ENCODE results near the gene TCERG1L.
"Not testable (repeated sequence)": the region's sequence is repeated elsewhere in the genome, so short reads cannot be mapped to it uniquely, and the experiment has no call there.

The TCERG1L gene

DNA sequence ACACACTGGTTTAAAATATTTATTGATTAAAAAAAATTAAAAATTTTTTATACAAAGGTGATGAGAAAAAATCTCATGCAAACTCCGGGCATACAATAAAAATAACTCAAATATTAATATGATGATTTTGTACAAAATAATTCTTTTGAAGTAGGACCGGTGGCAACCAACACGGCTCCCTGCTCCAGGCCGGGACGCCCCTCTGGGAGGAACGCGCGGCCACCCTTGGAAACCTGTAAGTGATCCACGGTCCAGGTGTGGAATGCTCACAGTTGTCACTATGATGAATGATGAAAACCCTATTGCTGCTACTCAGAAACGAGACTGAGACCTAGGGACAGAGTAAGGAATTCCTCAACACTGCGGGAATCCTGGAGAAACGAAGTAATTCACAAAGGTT lies 219.1 kb downstream of the TCERG1L start:
- no peak for DNase-seq

DNA sequence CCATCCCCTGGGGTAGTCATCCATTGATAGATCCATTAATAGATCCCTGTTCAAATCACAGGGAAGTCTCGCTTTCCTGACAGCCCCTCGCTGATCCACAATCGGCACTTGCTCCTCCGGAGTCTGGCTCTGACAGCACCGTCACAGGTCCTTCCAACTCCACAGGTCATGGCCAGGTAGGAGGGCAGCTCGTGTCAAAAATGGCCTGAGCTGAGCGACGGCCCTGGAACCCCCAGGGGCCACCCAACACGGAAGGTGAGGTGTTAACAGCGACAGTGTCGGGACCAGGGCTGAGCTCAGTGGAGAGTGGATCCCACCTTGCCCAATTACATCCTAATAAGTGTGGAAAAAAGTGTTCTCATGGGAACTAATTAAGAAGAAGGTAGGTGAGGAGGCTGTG lies 219.8 kb downstream of the TCERG1L start:
- no peak for DNase-seq

DNA sequence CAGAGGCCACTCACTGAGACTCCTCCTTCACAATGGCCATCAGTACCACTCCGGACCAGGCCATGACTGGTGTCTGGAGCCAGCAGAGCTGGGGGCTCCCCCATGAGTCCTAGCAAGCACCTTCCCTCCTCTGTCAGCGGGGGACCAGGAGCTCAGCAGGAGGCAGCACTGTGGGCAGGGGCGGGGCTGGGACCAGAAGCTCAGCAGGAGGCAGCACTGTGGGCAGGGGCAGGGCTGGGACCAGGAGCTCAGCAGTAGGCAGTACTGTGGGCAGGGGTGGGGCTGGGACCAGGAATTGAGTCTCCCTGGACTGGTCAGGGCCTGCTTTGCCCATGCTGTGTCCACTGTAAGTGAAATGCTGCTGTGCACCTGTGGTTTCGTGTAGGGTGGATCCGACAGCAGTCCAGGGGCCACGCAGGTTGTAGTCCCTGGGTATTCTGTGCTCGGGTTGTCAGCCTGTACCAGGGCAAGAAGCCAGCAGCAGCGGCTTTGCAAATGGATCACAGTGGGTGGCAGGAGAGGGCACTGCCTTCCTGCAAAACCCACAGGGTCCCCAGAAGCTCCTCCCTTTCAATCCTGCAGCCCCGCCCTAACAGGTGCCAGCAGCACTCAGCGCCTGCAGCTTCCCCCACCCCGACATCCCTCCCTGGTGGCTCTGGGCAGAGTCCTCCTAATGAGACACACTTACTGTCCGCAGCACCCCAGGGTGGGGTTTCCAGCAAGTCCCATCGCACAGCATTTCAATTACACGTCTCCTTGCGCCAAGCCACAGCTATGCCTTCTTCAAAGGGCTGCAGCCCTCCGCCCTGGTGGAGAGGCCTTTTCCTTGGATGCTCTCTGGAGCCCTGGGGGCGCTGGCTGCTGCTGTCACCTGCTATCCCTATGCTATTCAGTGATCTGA lies 220.5 kb downstream of the TCERG1L start:
- no peak for DNase-seq

DNA sequence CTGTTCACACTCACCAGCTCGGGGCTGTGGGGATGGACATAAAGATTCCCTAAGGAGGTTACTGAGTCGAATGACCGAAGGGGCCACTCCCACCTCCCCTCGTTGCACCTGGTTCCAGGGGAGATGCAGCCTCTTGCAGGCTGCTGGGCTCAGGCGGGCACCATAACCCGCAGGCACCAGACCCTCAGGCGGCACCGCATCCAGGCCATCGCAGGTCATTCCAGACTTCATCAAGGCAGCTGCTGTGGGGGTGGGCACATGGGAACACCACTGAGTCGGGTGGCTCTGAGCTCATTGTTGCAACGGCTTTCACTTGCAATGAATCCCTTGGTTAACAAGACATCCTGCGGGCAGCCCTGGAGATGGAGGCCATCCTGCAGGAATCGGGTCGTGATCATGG lies 221.7 kb downstream of the TCERG1L start:
- no peak for DNase-seq

DNA sequence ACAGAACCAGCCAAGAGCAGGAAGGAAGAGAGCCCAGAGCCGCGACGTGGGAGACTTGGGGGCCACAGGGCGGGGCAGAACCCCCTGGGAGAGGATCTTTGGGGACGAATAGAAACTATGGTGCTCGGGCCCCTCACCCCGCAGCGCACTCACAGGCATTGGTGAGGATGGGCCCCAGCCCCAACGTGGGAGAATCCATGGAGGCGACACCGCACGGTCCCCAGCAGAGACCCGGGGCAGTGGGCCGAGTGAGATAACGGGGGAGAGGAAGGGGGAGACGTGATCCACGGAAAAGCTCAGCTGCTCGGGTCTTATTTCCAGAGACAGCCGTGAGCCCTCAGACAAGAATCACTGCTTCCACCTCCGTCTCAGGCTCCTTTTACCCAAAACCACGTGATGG lies 222.4 kb downstream of the TCERG1L start:
- no peak for DNase-seq

DNA sequence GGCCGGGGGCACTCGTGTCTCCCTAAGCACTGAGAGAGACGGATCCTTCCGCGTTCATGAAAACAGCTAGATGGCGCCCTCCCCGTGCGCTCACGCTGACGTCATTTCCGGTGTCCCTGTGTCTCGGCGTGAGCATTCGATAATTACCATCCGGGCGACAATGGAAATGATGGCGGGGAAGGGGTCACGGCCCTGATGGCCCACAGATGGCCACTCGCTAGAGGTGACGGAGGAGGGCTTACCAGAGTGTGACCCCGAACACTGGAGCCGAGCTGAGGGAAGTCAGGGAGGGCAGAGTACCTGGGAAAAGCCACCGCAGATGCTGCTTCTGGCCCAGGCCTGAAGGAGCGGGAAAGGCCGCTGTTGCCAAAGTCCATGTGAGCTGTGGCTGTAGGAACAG lies 222.9 kb downstream of the TCERG1L start:
- DNase-seq: no peak

DNA sequence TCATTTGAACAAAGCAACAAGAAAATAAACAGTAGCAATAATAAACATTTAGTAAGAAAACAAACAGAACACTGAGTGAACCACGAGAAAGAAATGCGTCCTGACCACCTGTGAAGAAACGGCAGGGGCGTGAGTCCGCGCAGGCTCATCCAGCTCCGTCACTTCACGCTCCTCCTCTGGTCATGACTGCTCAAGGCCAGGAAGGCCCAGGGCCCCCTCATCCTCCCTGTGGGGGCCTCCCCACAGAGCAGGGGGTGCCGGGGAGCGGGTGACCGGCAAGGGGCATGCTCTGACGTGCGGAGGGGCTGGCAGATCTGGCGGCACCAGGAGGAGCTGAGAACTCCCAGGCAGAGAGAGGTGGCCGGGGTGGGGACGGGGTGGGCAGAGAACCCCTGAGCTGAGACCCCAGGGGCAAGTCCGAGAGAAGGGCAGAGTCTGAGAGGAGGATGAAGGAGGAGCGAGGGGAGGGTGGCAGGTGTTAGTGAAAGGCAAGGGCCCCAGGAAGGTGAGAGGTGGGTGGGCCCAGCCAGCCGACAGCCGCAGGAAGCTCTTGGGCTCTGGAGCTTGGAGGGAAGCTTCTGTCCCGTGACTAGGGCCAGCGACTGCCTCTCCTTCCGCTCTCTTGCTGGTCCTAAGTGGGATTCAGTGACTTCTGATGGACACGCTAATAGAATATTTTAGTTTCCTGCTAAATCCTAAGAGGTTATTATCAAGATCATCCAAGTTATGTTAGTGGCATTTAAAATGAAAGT lies 223.9 kb downstream of the TCERG1L start:
- no peak for DNase-seq

DNA sequence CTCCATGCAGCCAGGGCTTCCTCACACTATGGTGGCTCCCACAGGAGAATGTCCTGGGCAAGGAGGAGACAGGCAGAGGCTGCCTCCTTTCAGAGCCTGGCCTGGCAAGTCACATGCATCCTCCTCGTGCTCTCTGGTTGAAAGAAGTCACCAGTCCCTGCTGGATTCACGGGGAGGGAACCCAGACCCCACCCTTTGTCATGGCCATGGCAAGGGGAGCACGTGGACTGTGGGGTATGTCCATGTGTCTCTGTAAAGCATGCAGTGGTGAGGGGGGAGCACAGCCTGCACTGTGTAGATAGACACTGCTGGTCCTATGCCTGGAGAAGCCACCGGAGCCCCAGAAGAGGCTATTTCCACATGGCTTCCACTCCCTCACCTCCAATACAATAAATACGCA lies 225.0 kb downstream of the TCERG1L start:
- DNase-seq: no peak

DNA sequence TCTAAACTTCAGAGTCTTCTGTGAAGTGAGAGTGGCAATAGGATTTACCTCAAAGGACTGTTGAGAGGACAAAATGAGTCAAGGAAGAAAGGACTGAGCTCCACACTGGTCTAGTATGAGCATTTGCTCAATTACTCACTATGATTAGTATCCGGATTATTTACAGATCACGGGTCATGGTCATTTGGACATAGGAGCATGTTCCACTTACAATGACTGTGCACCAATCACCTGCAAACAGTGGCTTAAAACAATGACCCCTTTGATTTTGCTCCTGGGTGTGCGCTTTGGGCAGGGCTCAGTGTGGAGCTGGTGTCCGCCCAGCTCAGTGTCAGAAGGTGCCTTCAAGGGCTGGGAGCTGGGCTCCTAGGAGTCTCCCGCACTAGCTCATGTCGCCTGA lies 225.4 kb downstream of the TCERG1L start:
- DNase-seq: no peak

DNA sequence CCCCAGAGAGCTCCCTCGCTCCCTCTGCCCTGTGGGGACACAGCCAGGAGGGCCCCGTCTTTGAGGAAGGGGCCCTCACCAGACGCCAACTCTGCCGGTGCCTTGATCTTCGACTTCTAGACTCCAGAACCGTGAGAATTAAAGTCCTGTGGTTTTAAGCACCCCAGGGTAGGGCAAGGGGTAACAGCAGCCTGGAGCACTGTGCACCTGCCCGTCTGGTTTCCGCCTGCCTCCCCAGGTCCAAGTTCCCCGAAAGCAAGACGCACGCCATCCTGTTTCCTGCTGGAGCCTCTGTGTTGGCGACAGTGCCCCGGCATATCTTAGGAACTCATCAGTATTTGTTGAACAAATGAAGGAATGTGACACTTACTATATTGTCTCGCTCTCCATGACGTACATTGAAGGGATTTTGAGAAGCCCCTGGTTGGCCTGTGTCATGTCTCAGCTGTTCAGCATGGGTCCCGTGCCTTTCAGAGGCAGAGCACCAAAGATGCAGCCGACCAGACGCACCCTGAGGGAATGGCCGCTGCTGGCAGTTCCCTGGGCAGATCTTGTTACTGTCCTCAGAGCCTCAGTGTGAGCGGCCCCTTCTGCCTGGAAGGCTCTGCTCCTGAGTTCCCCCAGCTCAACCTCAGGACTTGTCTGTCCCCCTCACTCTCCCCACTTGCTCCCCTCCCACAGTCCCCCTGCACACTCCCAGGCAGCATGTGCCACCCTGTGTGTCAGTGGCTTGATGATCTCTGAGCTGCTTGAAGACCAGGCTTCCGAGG lies 226.2 kb downstream of the TCERG1L start:
- no peak for DNase-seq

DNA sequence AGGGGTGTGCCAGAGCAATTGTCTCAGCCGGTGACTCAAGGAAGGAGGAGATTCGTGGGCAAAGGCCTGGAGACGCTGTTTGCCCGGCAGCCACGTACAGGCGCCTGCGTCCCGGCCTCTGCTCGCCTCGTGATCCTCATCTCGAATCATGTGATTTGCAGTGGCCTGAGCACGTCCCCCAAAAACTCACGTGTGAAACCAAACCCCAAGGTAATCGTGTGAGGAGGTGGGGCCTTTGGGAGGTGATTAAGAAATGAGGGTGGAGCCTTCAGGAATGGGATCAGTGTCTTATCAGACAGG lies 226.8 kb downstream of the TCERG1L start:
- no peak for DNase-seq

DNA sequence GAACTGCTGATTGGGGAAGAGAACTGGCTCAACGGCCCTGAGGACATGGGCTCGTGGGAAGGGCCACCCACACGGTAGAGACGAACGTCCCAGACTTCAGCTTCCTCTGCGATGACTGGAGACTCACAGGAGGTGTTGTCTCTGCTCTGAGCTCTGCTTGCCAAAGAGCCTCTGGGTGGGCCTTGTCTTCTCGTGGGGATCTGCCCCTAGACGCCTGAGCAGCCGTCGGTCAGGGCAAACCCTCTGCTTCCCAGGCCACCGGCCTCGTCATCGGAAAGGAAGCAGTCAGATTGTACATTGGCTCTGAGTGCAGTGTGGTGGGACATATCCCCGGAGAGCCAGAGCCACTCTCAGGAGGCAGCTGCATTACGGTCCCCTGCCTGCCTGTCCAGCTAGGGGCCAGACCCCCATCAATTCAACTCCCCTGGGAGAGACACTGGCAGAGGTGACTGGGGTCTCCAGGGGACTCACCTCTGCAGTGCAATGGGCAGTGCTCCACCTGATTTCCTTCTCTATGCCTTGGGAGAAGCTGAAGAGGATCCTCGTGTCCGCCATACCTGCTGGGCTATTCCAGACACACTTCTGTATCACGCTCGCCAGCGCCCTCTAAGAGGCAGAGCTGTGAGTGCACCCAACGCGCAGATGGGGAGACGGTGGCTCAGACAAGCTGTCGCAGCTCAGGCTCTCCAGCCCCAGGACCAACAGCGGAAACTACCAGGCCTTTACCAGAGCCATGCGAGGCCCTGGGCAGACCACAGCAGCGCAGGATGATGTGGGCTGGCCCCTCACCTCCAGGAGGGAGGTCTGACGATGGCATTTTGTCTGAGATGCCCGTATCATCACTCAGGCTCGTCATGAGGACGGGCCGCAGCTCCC lies 227.4 kb downstream of the TCERG1L start:
- no peak for DNase-seq

DNA sequence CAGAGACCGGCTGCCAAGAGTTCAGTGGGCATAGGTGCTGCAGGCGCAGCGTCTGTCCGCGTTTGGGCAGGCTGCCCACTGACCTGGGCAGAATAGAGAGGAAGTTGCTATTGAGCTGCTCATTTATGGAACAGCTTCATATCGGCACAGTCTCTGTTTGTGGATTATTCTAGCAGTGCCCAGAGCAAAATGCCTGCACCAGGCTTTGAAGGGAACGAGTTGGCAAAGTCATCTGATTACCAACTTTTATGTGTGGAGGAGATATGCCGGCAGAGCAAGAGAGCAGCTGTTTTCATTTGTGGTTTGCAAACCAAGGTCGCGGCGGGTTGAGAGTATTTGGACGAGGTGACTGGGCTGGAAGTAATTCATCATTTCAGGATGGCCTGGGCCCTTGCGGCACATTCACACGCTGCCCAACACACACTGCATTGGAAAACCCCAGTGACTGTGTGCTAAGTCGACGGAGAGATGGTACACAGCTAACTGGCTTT lies 228.5 kb downstream of the TCERG1L start:
- DNase-seq: no peak

DNA sequence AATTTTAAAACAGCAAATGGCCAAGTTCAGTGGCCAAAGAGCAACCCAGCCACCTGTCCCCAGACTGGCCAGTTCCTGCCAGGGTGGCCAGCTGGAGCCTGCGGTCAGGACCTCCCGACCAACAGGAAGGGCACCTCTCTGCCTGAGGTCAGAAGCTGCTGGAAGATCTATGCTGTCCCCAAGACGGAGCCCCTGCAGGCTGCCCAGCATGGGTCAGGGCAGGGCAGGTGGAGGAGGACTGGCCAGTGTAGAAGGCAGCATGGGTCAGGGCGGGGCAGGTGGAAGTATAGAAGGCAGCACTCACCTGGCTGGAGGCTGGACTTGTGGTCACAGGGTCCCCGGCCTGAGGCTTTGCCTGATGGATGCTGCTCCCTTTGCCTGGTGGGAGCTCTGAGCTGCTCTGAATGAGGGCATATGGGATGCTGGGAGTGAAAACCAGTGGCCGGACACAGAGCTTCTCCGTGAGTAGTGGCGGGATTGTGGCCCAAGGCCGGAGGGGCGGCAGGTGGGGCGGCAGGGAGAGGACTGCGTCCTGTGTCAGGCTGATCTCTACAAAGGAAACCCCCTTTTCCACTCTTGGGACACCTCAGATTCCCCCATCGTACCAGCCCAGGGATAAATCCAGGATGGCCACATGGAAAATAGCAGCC lies 229.2 kb downstream of the TCERG1L start:
- no peak for DNase-seq

DNA sequence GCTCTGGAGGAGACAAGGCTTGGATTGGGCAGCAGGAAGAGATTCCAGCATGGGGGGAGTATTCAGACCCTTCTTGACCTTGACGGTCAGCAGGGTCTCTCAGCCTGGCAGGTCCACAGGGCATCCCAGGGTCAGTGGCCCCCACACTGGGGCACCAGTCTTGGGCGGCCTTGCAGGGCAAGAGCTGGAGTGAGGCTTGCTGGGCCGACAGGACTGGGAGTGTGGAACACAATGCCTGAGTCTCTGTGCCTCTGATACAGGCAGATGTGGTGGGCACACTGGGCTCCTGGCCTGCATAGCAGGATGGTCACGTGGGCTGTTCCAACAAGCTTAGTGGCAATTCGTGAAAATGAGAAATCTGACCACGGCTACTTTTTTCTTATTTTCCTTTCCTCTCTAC lies 229.7 kb downstream of the TCERG1L start:
- DNase-seq: no peak

DNA sequence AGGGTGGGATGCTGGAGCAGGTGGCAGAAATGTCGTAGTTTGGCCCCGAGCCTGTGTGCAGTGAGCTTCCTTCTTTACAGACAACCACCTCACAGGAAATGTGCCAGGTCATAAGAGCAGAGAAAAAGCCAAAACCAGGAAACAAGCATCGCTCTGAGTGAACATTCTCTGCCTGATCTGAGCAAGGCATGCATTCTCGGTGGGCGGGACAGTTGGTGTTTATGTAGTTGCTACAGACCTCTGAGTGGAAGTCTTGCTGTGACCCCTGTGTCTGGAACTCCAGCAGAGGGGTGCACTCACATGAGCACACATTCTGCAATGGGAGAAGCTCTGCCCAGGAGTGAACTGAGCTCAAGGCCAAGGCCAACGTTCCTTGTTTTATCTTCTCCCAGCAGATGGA lies 230.1 kb downstream of the TCERG1L start:
- DNase-seq: peak; percentile 4

DNA sequence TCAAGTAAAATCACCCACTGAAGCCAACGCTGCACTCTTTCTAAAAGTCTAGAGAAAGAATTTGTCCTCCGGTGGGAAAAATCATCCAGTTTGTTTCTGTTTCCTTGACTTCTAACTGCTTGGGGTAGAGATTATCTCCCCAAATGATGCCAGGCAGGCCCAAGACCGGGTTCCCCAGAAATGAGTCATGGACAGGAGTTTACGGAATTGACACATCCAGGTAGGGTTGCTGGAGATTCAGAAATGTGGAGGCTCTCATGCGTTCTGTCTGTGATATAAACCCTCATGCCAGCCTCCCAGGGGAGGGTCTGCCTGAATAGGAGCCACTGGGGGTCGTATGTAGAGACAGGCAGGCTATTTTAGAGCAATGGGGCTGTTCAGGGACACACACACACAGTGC lies 230.9 kb downstream of the TCERG1L start:
- no peak for DNase-seq

DNA sequence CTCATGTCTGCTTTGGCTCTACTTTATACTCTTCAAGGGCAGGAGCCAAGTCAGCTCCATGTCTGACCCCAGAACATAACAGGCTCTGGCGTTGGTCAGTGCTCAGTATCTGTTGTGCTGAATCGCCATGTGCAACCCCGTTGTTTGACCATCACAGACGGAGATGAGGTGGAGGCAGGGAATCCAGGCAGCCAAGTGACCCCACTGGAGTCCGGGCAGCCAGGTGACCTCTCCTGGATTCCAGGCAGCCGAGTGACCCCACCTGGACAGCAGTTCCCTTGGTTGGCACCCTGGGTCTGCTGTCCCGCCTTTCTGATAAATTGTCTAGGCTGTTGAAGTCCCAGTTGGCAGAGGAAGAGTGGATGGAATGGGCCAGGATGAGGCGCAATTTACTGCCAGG lies 232.2 kb downstream of the TCERG1L start:
- no peak for DNase-seq

DNA sequence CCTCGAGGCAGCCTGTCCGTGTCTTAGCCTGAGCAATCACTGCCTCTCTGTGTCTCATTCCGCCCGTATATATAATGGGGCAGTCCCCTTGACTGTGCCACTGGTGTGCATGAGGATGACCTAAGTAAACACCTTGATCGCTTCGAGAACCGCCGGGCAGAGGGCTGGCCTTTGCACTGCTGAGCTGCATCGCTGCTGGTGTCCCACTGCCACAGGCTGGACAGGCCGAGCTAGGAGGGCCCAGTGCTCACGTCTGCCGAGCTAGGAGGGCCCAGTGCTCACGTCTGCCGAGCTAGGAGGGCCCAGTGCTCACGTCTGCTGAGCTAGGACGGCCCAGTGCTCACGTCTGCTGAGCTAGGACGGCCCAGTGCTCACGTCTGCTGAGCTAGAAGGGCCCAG lies 232.6 kb downstream of the TCERG1L start:
- DNase-seq: not testable (repeated sequence)

DNA sequence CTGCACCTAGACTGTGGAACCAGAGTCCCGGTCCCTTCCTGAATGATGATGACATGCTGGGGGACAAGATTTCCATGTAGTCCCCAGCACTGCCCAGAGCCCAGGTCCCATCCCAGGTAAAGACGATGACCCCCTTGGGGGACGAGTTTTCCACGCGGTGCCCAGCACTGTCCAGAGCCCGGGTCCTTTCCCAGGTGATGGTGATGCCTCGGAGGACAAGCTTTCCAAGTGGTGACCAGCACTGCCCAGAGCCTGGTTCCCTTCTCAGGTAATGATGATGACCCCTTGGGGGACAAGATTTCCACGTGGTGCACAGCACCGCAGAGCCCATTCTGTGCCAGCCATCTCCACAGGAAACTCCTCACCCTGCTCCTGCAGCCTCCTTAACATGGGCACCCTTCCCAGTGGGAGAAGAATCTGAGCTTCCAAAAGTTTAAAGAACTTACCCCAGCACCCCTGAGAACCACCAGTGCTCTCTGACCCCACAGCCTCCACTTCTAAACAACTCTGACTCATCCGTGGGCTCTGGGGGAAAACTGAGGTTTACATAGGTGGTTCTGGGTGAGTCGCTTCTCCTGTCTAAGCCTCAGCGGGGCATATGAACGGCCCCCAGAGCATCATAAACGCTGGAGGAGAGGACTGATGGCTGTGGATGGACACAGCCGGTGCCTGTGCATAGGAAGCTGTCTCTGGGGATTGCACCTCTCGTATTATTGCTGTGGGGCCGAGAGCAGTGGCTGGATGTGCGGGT lies 233.2 kb downstream of the TCERG1L start:
- DNase-seq: no peak

DNA sequence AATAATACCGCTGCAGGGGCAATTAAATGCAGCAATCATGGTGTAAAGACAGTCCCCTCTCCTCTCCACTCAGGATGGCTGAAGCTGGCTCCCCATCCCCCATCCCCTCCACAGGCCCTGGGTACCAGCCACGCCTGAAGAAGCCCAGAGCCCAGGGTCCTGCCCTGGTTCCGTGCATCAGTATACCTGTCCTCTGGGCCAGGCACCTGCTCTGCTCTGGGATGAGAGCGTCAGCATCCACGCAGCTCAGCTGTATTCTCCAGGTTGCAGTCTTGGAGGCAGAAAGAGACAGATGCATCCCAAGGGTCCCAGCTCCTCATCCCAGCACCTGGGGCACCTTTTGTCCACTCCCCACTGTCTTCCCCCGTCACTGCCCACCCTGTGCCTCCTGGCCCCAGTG lies 233.8 kb downstream of the TCERG1L start:
- DNase-seq: no peak

All from GDM1 (cell line).